Bronchial epithelial cell (primary cell): ENCODE results near the gene DNAH8. TPM values are rescaled to one million over a fixed set of nuclear protein-coding genes. Genes with fewer than 3 reads are reported as not detected.

Source experiments
- DNase-seq: peaks from one replicate; pipeline ENCODE4 v3.0.0-alpha.2; 2010; ENCODE audit warnings: low read depth
- FAIRE-seq: peaks from 2 replicates; lab custom pipeline; 2011; peaks lifted over from hg19 to GRCh38; lab: Jason Lieb, UNC
- H3K27me3 ChIP-seq: 2 replicates; pipeline ENCODE4 v1.5.1; 2011; ENCODE audit warnings: low read length; ENCODE audit not compliant: control insufficient read depth, insufficient read depth
- H3K36me3 ChIP-seq: 2 replicates; pipeline ENCODE4 v1.5.1; 2011; ENCODE audit warnings: low read length; ENCODE audit not compliant: control insufficient read depth, insufficient read depth
- H3K4me3 ChIP-seq: 2 replicates; pipeline ENCODE4 v1.5.1; 2011; ENCODE audit warnings: mild to moderate bottlenecking, low read depth, low read length, control low read depth
- CTCF ChIP-seq: IDR thresholded peaks from 2 replicates; pipeline ENCODE4 v1.5.1; 2011; ENCODE audit warnings: mild to moderate bottlenecking, moderate library complexity, low read length, control low read depth, inconsistent platforms; ENCODE audit not compliant: insufficient read depth, severe bottlenecking
- total RNA-seq: library from RNA; depleted of rRNA; stranded (reverse); fragments of >200 nt; gene quantifications from 2 replicates; pipeline ENCODE4 v1.2.1, GENCODE V29; 2014

Gene DNAH8
- total RNA-seq, 1 donor from 2014 or later = not detected

GRCh38 chr6:38720295-38720694 is 5.2 kb downstream of the DNAH8 start:
- H3K36me3 ChIP-seq = no peaks in the 10 kb centered on the region
- H3K27me3 ChIP-seq = no peaks in the 10 kb centered on the region
- H3K4me3 ChIP-seq = no peak overlapping the region
- FAIRE-seq (peak; percentile 23), DNase-seq (peak; percentile 37)
- no peak for TF ChIP-seq CTCF

GRCh38 chr6:38722038-38722437 is 6.9 kb downstream of the DNAH8 start:
- FAIRE-seq (no peak), DNase-seq (no peak)
- no peak overlapping the region for H3K4me3 ChIP-seq
- no peaks in the 10 kb centered on the region for H3K27me3 ChIP-seq
- no peak for TF ChIP-seq CTCF
- H3K36me3 ChIP-seq = no peaks in the 10 kb centered on the region

DNA sequence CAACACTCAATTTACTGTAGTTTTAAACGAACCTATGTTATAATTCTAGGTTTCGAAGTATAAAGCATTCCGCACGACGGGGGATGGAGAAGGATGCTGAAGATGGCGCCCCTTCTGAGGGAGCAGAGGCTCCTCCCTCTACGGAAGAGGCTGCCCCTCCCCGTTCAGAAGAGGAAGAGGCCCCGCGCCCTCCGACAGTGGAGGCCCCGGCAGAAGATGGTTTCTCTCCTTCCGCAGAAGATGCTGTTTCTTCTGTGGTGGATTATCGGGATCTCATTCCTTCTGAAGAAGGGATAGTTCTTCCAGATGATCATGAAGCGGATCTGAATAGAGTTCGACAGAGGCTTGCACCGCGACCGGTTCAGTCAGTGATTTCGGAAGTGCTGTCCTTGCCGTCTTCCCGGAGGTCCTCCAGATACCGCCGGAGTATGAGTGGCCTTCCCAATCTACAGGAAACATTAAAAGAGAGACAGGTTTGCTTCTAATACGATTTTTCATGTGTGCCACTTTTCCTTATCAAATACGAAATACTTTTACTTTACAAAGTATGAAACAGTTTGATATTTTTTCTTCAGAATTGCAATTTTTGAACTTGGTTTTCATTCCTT is 7.7 kb downstream of the DNAH8 start:
- H3K36me3 ChIP-seq = no peaks in the 10 kb centered on the region
- H3K27me3 ChIP-seq = no peaks in the 10 kb centered on the region
- H3K4me3 ChIP-seq = no peak overlapping the region
- TF ChIP-seq CTCF = no peak
- no peak for DNase-seq
- no peak for FAIRE-seq

- no peaks in the 10 kb centered on the region for H3K36me3 ChIP-seq
- no peak overlapping the region for H3K4me3 ChIP-seq
- DNase-seq (no peak), FAIRE-seq (no peak)
- no peaks in the 10 kb centered on the region for H3K27me3 ChIP-seq
- TF ChIP-seq CTCF = no peak
Observed at GRCh38 chr6:38723783-38724182, 8.7 kb downstream of the DNAH8 start.

- TF ChIP-seq CTCF = no peak
- no peaks in the 10 kb centered on the region for H3K27me3 ChIP-seq
Observed at GRCh38 chr6:38724343-38724742, 9.2 kb downstream of the DNAH8 start.

More at GRCh38 chr6:38724343-38724742, 9.2 kb downstream of the DNAH8 start:
- Histone ChIP-seq H3K4me3 (no peak overlapping the region), H3K36me3 (no peaks in the 10 kb centered on the region)
- DNase-seq (no peak), FAIRE-seq (no peak)
